HCT116 (cell line): Measurements from ENCODE around the gene SCRN2. TPM values are rescaled to one million over a fixed set of nuclear protein-coding genes. Genes with fewer than 3 reads are reported as not detected.

Experiments used
- ATAC-seq: fragments of 200-7000 bp; cut with Tn5 transposase; 2 replicates; pipeline ENCODE4 v1.9.1; 2020; ENCODE audit warnings: mild to moderate bottlenecking, moderate library complexity
- BruUV-seq: library from RNA; stranded (reverse); fragments of 400-500 nt; replicated peaks from 2 replicates; lab custom pipeline; 2021; lab: Mats Ljungman, UMichigan
- CTCF ChIA-PET: fragments of 300-600 bp; sonication (Branson Sonifier 250); formaldehyde crosslinking; loops from one replicate; lab custom pipeline; 2021; ENCODE audit warnings: antibody characterized with exemption; lab: Charles Lee
- POLR2A ChIA-PET: fragments of 300-600, 350-600 bp; sonication (Branson Sonifier 250); formaldehyde crosslinking; loops from one replicate; lab custom pipeline; 2021; ENCODE audit warnings: antibody characterized with exemption; lab: Charles Lee
- RAD21 ChIA-PET, 2 experiments: fragments of 300-600 bp; sonication (Branson Sonifier 250); formaldehyde crosslinking; loops; one replicate each; lab custom pipeline; 2023; ENCODE audit warnings: low total read pairs in 2 of 2; ENCODE audit not compliant: uncharacterized antibody in 2 of 2, unreplicated experiment in 2 of 2, low non-redundant PET in 1 of 2; lab: Charles Lee
- DNase-seq: peaks from one replicate; pipeline ENCODE4 v3.0.0-alpha.2; 2010; ENCODE audit warnings: low read depth, low spot score
- H2AFZ ChIP-seq: fragments of 200-600 bp; shearing (Covaris generic), sonication (generic); 2 replicates; pipeline ENCODE4 v1.6.1; 2017; ENCODE audit warnings: low read depth, mixed run types, mixed read lengths, antibody characterized with exemption, low read length; ENCODE audit not compliant: poor library complexity, severe bottlenecking
- H3K27ac ChIP-seq: 2 replicates; pipeline ENCODE4 v1.5.1; 2012; ENCODE audit warnings: low read depth, low read length
- H3K27me3 ChIP-seq: fragments of 200-600 bp; sonication (generic); 2 replicates; pipeline ENCODE4 v1.6.1; 2016; ENCODE audit warnings: mixed run types, low read length, mixed read lengths; ENCODE audit not compliant: insufficient read depth
- H3K36me3 ChIP-seq, 2 experiments: fragments of 200-500 bp in 1 of 2; fragments of 200-600 bp in 1 of 2; sonication (Bioruptor generic) in 1 of 2; sonication (generic) in 1 of 2; 2 replicates each; pipeline versions ENCODE4 v1.5.1 to v1.6.1; 2014 to 2016; ENCODE audit warnings: low read length in 2 of 2, inconsistent platforms in 1 of 2, mixed read lengths in 1 of 2, mixed run types in 1 of 2; ENCODE audit not compliant: insufficient read depth in 2 of 2, control insufficient read depth in 1 of 2
- H3K4me1 ChIP-seq, 2 experiments: fragments of 200-600 bp in 1 of 2; sonication (generic) in 1 of 2; 2 replicates each; pipeline versions ENCODE4 v1.5.1 to v1.6.1; 2012 to 2017; ENCODE audit warnings: low read length in 2 of 2, inconsistent platforms in 1 of 2, mild to moderate bottlenecking in 1 of 2, mixed read lengths in 1 of 2, mixed run types in 1 of 2, moderate library complexity in 1 of 2; ENCODE audit not compliant: insufficient read depth in 2 of 2, control insufficient read depth in 1 of 2
- H3K4me2 ChIP-seq: fragments of 200-600 bp; sonication (generic); 2 replicates; pipeline ENCODE4 v1.6.1; 2017; ENCODE audit warnings: mixed run types, low read length, mixed read lengths
- H3K4me3 ChIP-seq, 2 experiments: fragments of 200-600 bp in 1 of 2; sonication (generic) in 1 of 2; replicated peaks in 1 of 2; 2 replicates each; pipeline ENCODE4 v1.5.1; 2011 to 2016; ENCODE audit warnings: low read length in 2 of 2, control low read depth in 1 of 2, low read depth in 1 of 2, mild to moderate bottlenecking in 1 of 2, mixed read lengths in 1 of 2, mixed run types in 1 of 2
- H3K79me2 ChIP-seq: fragments of 200-600 bp; sonication (generic); 2 replicates; pipeline ENCODE4 v1.6.1; 2017; ENCODE audit warnings: mild to moderate bottlenecking, mixed run types, low read length, moderate library complexity, mixed read lengths; ENCODE audit not compliant: insufficient read depth
- H3K9ac ChIP-seq: fragments of 200-600 bp; sonication (generic); 2 replicates; pipeline ENCODE4 v1.6.1; 2016; ENCODE audit warnings: low read length, mixed read lengths
- H3K9me2 ChIP-seq: fragments of 200-600 bp; sonication (generic), shearing (Covaris generic); 2 replicates; pipeline ENCODE4 v1.6.1; 2017; ENCODE audit warnings: mixed run types, mild to moderate bottlenecking, moderate library complexity; ENCODE audit not compliant: insufficient read depth
- H3K9me3 ChIP-seq, 2 experiments: fragments of 200-500 bp in 1 of 2; fragments of 200-600 bp in 1 of 2; sonication (Bioruptor generic) in 1 of 2; sonication (generic) in 1 of 2; 2 replicates each; pipeline ENCODE4 v1.6.1; 2014 to 2017; ENCODE audit warnings: low read length in 2 of 2, mixed read lengths in 2 of 2, inconsistent platforms in 1 of 2, low read depth in 1 of 2, mild to moderate bottlenecking in 1 of 2, mixed run types in 1 of 2, moderate library complexity in 1 of 2; ENCODE audit not compliant: control insufficient read depth in 1 of 2, insufficient read depth in 1 of 2
- H4K20me1 ChIP-seq: fragments of 200-600 bp; sonication (generic), shearing (Covaris generic); 2 replicates; pipeline ENCODE4 v1.6.1; 2017; ENCODE audit warnings: mixed run types, mild to moderate bottlenecking, moderate library complexity; ENCODE audit not compliant: insufficient read depth
- CEBPB ChIP-seq: IDR thresholded peaks from 2 replicates; pipeline ENCODE4 v1.6.1; 2012; ENCODE audit warnings: low read depth
- EZH2 ChIP-seq: fragments of 200-600 bp; sonication (generic); IDR thresholded peaks from 2 replicates; pipeline ENCODE4 v1.6.1; 2017; ENCODE audit warnings: antibody characterized with exemption, mixed run types
- FOSL1 ChIP-seq: IDR thresholded peaks from 2 replicates; pipeline ENCODE4 v1.6.1; 2012; ENCODE audit warnings: low read depth
- JUND ChIP-seq: IDR thresholded peaks from 2 replicates; pipeline ENCODE4 v1.6.1; 2012
- SIN3A ChIP-seq: IDR thresholded peaks from 2 replicates; pipeline ENCODE4 v1.6.1; 2012; ENCODE audit warnings: low read depth
- YY1 ChIP-seq: IDR thresholded peaks from 2 replicates; pipeline ENCODE4 v1.6.1; 2011; ENCODE audit warnings: low read length, low read depth, moderate library complexity, mild to moderate bottlenecking; ENCODE audit not compliant: insufficient replicate concordance; ENCODE audit errors: extremely low read depth
- ZFX ChIP-seq: fragments of 450-650 bp; IDR thresholded peaks from 2 replicates; pipeline ENCODE4 v1.6.1; 2017
- ZNF274 ChIP-seq: fragments of 200-500 bp; sonication (Bioruptor generic); IDR thresholded peaks from 2 replicates; pipeline ENCODE4 v1.6.1; 2014; ENCODE audit warnings: mild to moderate bottlenecking, low read depth, low read length, inconsistent platforms
- intact Hi-C: fragments of 100-400 bp; cut with micrococcal nuclease; formaldehyde crosslinking; loops from 2 replicates; pipeline ENCODE4 v1.10.0; 2022
- total RNA-seq: library from RNA; stranded (reverse); gene quantifications from one replicate; pipeline ENCODE4 v1.2.1, GENCODE V29; 2021; ENCODE audit not compliant: unreplicated experiment
- TF ChIP-seq, protein P1 (sequence below): IDR thresholded peaks from 2 replicates; pipeline ENCODE4 v1.6.1; 2011; ENCODE audit warnings: mild to moderate bottlenecking, low read length, moderate library complexity; ENCODE audit not compliant: insufficient replicate concordance; ENCODE audit errors: extremely low read depth
- TF ChIP-seq, protein P2 (sequence below), 3 experiments: fragments of 200-600 bp in 1 of 3; sonication (generic) in 1 of 3; IDR thresholded peaks in 2 of 3; conservative IDR thresholded peaks in 1 of 3; 2 replicates each; pipeline ENCODE4 v1.5.1; 2012 to 2017; ENCODE audit warnings: low read depth in 2 of 3, low read length in 2 of 3, antibody characterized with exemption in 1 of 3, borderline replicate concordance in 1 of 3, control low read depth in 1 of 3, mild to moderate bottlenecking in 1 of 3, mixed read lengths in 1 of 3, mixed run types in 1 of 3, moderate library complexity in 1 of 3; ENCODE audit not compliant: insufficient read depth in 1 of 3
- TF ChIP-seq, protein P3 (sequence below): IDR thresholded peaks from 2 replicates; pipeline ENCODE4 v1.6.1; 2012

SCRN2 gene
- total RNA-seq, 1 experiment from 2014 or later: 53.2 TPM

DNA sequence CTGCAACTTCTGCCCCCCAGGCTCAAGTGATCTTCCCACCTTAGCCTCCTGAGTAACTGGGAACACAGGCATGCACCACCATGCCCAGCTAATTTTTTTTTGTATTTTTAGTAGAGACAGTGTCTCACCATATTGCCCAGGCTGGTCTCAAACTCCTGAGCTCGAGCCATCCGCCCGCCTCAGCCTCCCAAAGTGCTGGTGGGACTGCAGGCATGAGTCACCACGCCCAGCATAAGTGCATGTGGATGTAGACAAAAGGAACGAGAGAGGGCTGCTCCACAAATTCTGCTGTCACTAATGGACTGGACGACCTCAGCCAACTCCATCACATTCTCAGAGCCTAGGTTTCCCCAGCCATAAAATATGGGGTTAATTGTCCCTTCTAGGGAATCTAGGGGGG, 47.2 kb upstream of the SCRN2 start:
- peaks cover 0 to 20% of the 10 kb centered on the region in 2 experiments; a peak in 2 of 4 replicates for H3K4me1 ChIP-seq
- POLR2A ChIA-PET: no interaction called here
- no TSS peak for BruUV-seq

DNA sequence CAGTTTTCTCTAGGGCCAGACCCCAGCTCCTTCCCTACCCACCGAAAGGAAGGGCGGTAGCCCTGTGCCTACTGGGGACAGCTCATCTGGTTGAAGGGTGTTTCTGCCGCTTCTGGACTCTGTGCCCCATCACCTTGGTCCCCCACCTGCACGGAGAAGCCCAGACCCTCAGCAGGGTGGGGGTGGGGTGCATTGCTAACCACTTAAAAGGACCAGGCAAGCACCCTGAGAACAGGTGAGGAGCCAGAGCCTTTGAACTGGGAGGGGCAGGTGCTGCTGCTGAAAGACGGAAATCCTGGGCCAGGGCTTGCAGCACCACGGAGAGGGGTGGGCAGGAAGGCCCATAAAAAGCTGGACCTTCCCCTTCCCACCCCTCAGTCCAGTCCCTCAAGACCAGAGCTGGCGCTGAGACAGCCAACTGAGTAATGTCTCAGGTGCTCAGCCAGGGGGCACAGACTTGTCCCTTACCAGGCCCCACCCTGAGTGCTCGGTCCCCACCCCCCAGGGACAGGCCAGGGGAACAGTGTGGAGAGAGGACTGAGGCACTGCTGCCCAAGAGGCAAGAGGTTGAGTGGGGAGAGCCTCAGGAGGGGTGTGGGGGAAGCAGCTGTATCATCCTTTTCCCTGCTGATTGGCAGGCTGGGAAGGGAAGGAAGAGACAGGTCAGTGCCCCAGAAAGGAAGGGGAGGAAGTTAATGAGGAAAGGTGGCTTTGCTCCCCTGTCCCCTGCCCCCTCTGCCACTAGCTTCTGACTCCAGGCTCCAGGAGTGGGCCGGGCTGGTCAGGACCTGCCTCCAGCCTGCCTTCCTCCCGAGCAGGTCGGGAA, 44.0 kb upstream of the SCRN2 start:
- Histone ChIP-seq H3K36me3 (no peaks in the 10 kb centered on the region), H3K4me1 (peaks cover 0 to 32% of the 10 kb centered on the region in 2 experiments; a peak in 2 of 4 replicates), H3K9me3 (no peaks in the 10 kb centered on the region), H3K4me3 (no peak overlapping the region), H3K9ac (no peak overlapping the region), H3K27ac (no peak overlapping the region), H3K9me2 (no peaks in the 10 kb centered on the region), H4K20me1 (no peaks in the 10 kb centered on the region), H3K4me2 (no peak overlapping the region), H2AFZ (no peak overlapping the region), H3K79me2 (no peaks in the 10 kb centered on the region), H3K27me3 (no peaks in the 10 kb centered on the region)
- POLR2A ChIA-PET: interaction anchor here (1.3 to 3.6 kb wide), 3 partner anchors 10 to 44 kb away, joined by 3 to 19 read pairs (median 4); partner anchors contain the start of genes SCRN2, SP2 and SP6
- CTCF ChIA-PET: interaction anchor here (0.9 to 3.5 kb wide), 4 partner anchors 35 to 44 kb away, joined by 3 to 26 read pairs (median 18); partner anchors contain the start of genes SCRN2 and SP6
- no TSS peak for BruUV-seq
- DNase-seq (no peak), ATAC-seq (no peak)
- TF ChIP-seq JUND (no peak), ZNF274 (no peak), EZH2 (no peak)
- TF ChIP-seq, protein P1, sequence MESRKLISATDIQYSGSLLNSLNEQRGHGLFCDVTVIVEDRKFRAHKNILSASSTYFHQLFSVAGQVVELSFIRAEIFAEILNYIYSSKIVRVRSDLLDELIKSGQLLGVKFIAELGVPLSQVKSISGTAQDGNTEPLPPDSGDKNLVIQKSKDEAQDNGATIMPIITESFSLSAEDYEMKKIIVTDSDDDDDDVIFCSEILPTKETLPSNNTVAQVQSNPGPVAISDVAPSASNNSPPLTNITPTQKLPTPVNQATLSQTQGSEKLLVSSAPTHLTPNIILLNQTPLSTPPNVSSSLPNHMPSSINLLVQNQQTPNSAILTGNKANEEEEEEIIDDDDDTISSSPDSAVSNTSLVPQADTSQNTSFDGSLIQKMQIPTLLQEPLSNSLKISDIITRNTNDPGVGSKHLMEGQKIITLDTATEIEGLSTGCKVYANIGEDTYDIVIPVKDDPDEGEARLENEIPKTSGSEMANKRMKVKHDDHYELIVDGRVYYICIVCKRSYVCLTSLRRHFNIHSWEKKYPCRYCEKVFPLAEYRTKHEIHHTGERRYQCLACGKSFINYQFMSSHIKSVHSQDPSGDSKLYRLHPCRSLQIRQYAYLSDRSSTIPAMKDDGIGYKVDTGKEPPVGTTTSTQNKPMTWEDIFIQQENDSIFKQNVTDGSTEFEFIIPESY: no peak
- TF ChIP-seq, protein P2, sequence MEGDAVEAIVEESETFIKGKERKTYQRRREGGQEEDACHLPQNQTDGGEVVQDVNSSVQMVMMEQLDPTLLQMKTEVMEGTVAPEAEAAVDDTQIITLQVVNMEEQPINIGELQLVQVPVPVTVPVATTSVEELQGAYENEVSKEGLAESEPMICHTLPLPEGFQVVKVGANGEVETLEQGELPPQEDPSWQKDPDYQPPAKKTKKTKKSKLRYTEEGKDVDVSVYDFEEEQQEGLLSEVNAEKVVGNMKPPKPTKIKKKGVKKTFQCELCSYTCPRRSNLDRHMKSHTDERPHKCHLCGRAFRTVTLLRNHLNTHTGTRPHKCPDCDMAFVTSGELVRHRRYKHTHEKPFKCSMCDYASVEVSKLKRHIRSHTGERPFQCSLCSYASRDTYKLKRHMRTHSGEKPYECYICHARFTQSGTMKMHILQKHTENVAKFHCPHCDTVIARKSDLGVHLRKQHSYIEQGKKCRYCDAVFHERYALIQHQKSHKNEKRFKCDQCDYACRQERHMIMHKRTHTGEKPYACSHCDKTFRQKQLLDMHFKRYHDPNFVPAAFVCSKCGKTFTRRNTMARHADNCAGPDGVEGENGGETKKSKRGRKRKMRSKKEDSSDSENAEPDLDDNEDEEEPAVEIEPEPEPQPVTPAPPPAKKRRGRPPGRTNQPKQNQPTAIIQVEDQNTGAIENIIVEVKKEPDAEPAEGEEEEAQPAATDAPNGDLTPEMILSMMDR (IDR thresholded peaks at IDR 0.05 in 2 of 3, conservative IDR thresholded peaks at IDR 0.05 in 1 of 3; ENCODE audit: borderline replicate concordance in 1 of 3, insufficient read depth in 1 of 3, low read depth in 2 of 3, low read length in 2 of 3): no peak
- intact Hi-C loops: no loop called here
- RAD21 ChIA-PET: interaction anchor here in 1 of 2 experiments (1.2 kb wide), 1 partner anchor 44 kb away, joined by 3 read pairs; the partner anchor contains the start of gene SCRN2

More for the DNA sequence above, 47.2 kb upstream of the SCRN2 start:
- no peaks in the 10 kb centered on the region for H3K36me3 ChIP-seq
- RAD21 ChIA-PET: interaction anchor here in 1 of 2 experiments (0.8 kb wide), 1 partner anchor 47 kb away, joined by 3 read pairs; the partner anchor contains the start of gene SCRN2
- no peaks in the 10 kb centered on the region for H3K9me3 ChIP-seq
- H3K27ac ChIP-seq: no peak overlapping the region
- CTCF ChIA-PET: interaction anchor here (8.7 kb wide), 1 partner anchor 42 kb away, joined by 393 read pairs; the partner anchor contains the start of genes SCRN2 and SP6
- no peaks in the 10 kb centered on the region for H4K20me1 ChIP-seq
- no peak overlapping the region for H2AFZ ChIP-seq
- intact Hi-C loops: no loop called here
- no peak for DNase-seq
- H3K27me3 ChIP-seq: no peaks in the 10 kb centered on the region
- H3K4me3 ChIP-seq: no peak overlapping the region
- no peak for TF ChIP-seq ZFX
- TF ChIP-seq SIN3A: no peak
- no peak for TF ChIP-seq YY1
- TF ChIP-seq, protein P3, sequence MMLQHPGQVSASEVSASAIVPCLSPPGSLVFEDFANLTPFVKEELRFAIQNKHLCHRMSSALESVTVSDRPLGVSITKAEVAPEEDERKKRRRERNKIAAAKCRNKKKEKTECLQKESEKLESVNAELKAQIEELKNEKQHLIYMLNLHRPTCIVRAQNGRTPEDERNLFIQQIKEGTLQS: no peak
- TF ChIP-seq FOSL1: no peak
- no peak for TF ChIP-seq ZNF274
- TF ChIP-seq JUND: no peak
- no peak for TF ChIP-seq CEBPB
- no peak overlapping the region for H3K4me2 ChIP-seq
- no peak for ATAC-seq
- H3K79me2 ChIP-seq: no peaks in the 10 kb centered on the region
- no peaks in the 10 kb centered on the region for H3K9me2 ChIP-seq
- H3K9ac ChIP-seq: no peak overlapping the region
